ENCODE results near the gene ZNF385B. TPM values are rescaled to one million over a fixed set of nuclear protein-coding genes. Genes with fewer than 3 reads are reported as not detected.

Gene ZNF385B
- total and polyA plus RNA-seq, 8 donors: 4.6 to 51.3 (median 6.1) TPM

DNA sequence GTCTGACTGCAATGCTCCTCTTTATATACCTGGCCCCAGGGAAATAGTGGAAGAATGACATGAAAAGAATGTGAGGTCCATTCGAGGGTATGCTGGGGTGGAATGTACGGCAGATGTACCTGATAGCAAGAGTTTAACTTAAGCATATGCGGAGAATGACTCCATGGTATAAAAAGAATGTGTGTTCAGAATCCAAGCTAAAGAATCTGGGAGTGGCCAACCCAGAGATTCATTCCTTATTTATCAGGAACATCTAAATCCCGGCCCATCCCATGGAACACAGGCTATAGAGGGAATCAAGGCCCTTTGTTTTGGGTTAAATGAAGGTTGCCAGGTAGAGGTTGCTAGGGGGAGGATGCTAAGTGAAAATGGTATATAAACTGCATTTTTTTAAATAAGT lies 150.0 kb downstream of the ZNF385B start:
- ATAC-seq: no peak
- no peaks in the 10 kb centered on the region for H3K9me3 ChIP-seq
- no peak for DNase-seq
- H3K36me3 ChIP-seq: no peaks in the 10 kb centered on the region
- no peaks in the 10 kb centered on the region for H3K27me3 ChIP-seq
- no peak overlapping the region for H3K27ac ChIP-seq
- H3K4me1 ChIP-seq: no peaks in the 10 kb centered on the region
- intact Hi-C loops (cut with DNase I): no loop called here
- TF ChIP-seq, protein P1, sequence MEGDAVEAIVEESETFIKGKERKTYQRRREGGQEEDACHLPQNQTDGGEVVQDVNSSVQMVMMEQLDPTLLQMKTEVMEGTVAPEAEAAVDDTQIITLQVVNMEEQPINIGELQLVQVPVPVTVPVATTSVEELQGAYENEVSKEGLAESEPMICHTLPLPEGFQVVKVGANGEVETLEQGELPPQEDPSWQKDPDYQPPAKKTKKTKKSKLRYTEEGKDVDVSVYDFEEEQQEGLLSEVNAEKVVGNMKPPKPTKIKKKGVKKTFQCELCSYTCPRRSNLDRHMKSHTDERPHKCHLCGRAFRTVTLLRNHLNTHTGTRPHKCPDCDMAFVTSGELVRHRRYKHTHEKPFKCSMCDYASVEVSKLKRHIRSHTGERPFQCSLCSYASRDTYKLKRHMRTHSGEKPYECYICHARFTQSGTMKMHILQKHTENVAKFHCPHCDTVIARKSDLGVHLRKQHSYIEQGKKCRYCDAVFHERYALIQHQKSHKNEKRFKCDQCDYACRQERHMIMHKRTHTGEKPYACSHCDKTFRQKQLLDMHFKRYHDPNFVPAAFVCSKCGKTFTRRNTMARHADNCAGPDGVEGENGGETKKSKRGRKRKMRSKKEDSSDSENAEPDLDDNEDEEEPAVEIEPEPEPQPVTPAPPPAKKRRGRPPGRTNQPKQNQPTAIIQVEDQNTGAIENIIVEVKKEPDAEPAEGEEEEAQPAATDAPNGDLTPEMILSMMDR (IDR thresholded peaks at IDR 0.05): no peak
- no peak overlapping the region for H3K4me3 ChIP-seq

DNA sequence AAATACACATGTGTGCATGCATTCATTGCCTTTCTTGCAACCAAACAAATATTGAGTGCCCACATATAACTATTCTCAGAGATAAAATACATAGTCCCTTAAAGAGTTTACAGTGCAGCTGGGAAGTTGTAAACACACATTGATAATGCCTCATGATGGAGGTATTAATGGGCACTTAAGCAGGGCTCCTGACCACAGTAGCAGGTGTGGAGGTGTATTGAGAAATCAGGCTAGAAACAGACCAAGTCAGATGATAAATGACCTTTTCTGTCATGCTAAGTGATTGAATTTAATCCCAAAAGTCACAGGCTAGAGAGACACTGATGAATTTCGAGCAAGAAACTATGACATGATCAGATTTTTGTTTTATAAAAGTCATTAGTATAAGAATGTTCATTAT lies 157.7 kb downstream of the ZNF385B start:
- no peaks in the 10 kb centered on the region for H3K36me3 ChIP-seq
- ATAC-seq: peak; percentile 42

DNA sequence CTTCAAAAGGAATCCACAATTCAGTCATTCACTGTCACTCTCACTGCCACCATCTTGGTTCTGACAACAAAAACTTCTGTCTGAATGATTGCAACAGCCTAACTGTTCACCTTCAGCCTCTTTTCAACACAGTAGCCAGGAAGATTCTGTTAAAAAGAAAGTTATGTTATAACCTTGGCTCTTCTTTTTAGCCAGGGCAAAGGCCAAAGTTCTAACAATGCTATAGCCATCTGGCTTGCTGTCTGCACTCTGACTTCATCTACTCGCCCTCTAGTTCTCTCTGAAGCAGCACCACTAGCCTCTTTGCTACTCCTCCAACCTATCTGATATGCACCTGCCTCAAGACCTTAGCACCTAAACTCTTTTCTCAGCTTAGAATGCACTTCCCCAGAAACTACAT lies 158.5 kb downstream of the ZNF385B start:
- Histone ChIP-seq H3K9me3 (no peaks in the 10 kb centered on the region), H3K4me1 (no peaks in the 10 kb centered on the region), H3K27ac (no peak overlapping the region), H3K4me3 (no peak overlapping the region), H3K36me3 (no peaks in the 10 kb centered on the region), H3K27me3 (no peaks in the 10 kb centered on the region)
- TF ChIP-seq, protein P1 (IDR thresholded peaks at IDR 0.05): no peak
- ATAC-seq: no peak
- no peak for DNase-seq
- intact Hi-C loops (cut with DNase I): no loop called here

More for the DNA sequence above, 157.7 kb downstream of the ZNF385B start:
- H3K27me3 ChIP-seq: no peaks in the 10 kb centered on the region
- TF ChIP-seq, protein P1 (IDR thresholded peaks at IDR 0.05): no peak
- no peak overlapping the region for H3K4me3 ChIP-seq
- no peaks in the 10 kb centered on the region for H3K4me1 ChIP-seq
- no peak for DNase-seq
- intact Hi-C loops (cut with DNase I): no loop called here
- H3K9me3 ChIP-seq: no peaks in the 10 kb centered on the region
- no peak overlapping the region for H3K27ac ChIP-seq

DNA sequence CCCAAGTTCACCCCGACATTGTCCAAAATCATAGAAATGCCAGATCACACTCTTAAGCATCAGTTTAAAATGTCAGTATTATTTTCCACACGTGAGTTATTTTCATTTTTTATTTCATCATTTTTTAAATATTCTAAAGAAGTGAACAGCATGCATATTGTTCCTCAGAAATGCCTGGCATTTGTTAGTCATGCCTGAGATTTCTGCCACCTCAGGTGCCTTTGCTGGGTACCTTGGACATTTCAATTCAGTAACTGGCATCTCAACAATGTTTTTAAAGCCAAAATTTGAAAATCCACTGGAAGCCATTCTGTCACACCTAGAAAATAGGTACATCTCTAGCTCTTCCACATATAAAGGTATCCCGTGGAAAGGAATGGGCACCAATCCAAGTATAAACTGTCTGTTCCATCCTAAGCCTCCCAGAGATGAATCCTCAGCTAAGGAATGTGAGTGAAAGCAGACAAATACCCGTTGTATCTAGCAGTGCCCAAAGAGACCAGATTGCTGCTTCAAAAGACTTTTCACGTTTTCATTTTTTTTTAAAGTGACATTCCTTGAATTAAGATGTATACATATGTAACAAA lies 159.8 kb downstream of the ZNF385B start:
- no peaks in the 10 kb centered on the region for H3K9me3 ChIP-seq

DNA sequence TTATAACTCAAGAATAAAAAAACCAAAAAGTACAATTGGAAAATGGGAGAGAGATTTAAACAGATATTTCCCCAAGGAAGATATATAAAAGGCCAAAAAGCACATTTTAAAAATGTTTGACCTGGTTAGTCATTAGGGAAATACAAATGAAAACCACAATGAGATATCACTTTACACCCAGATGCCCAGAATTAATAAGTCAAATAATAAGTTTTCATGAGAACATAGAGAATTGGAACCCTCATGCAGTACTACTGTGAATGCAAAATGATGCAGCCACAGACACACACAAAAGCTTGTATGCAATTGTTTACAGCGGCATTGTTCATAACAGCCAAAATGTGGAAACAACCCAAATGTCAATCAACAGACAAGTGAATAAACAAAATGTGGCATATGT lies 165.9 kb downstream of the ZNF385B start:
- DNase-seq (no peak), ATAC-seq (no peak)
- TF ChIP-seq, protein P1 (IDR thresholded peaks at IDR 0.05): no peak
- no peaks in the 10 kb centered on the region for H3K9me3 ChIP-seq
- H3K4me3 ChIP-seq: no peak overlapping the region
- H3K4me1 ChIP-seq: no peaks in the 10 kb centered on the region
- no peaks in the 10 kb centered on the region for H3K27me3 ChIP-seq
- intact Hi-C loops (cut with DNase I): no loop called here
- no peaks in the 10 kb centered on the region for H3K36me3 ChIP-seq
- no peak overlapping the region for H3K27ac ChIP-seq

More for the DNA sequence above, 159.8 kb downstream of the ZNF385B start:
- H3K36me3 ChIP-seq: no peaks in the 10 kb centered on the region
- no peak overlapping the region for H3K27ac ChIP-seq
- no peak for ATAC-seq
- no peak overlapping the region for H3K4me3 ChIP-seq
- no peaks in the 10 kb centered on the region for H3K4me1 ChIP-seq
- intact Hi-C loops (cut with DNase I): no loop called here
- no peaks in the 10 kb centered on the region for H3K27me3 ChIP-seq
- DNase-seq: no peak
- TF ChIP-seq, protein P1 (IDR thresholded peaks at IDR 0.05): no peak
